Fibroblast of lung (primary cell): Measurements from ENCODE around the gene CTNNA2. TPM values are rescaled to one million over a fixed set of nuclear protein-coding genes. Genes with fewer than 3 reads are reported as not detected.

Experiments
- DNase-seq, 2 donors: peaks; one replicate each; pipeline versions ENCODE4 v3.0.0 to v3.0.0-alpha.2; 2010; ENCODE audit warnings: low read depth in 2 of 2
- H2AFZ ChIP-seq: 2 replicates; pipeline ENCODE4 v1.5.1; 2012; ENCODE audit warnings: low read length, control low read depth, inconsistent platforms
- H3K27ac ChIP-seq: 2 replicates; pipeline ENCODE4 v1.5.1; 2011; ENCODE audit warnings: low read length, control low read depth; ENCODE audit not compliant: insufficient read depth
- H3K27me3 ChIP-seq: 2 replicates; pipeline ENCODE4 v1.5.1; 2011; ENCODE audit warnings: mild to moderate bottlenecking, low read length; ENCODE audit not compliant: control insufficient read depth, insufficient read depth
- H3K36me3 ChIP-seq: 2 replicates; pipeline ENCODE4 v1.5.1; 2011; ENCODE audit warnings: low read length; ENCODE audit not compliant: control insufficient read depth, insufficient read depth
- H3K4me1 ChIP-seq: 2 replicates; pipeline ENCODE4 v1.5.1; 2011; ENCODE audit warnings: low read length; ENCODE audit not compliant: control insufficient read depth, insufficient read depth; ENCODE audit errors: extremely low read depth
- H3K4me2 ChIP-seq: 2 replicates; pipeline ENCODE4 v1.5.1; 2011; ENCODE audit warnings: low read length, control low read depth; ENCODE audit not compliant: insufficient read depth; ENCODE audit errors: extremely low read depth
- H3K4me3 ChIP-seq, 4 experiments: fragments of 200-600 bp in 1 of 4; sonication (generic) in 1 of 4; replicated peaks in 1 of 4; 2 replicates each; pipeline ENCODE4 v1.5.1; 2011 to 2016; ENCODE audit warnings: low read length in 4 of 4, low read depth in 3 of 4, mild to moderate bottlenecking in 3 of 4, control low read depth in 2 of 4, inconsistent platforms in 1 of 4, mixed read lengths in 1 of 4; ENCODE audit not compliant: insufficient read depth in 1 of 4; ENCODE audit errors: control extremely low read depth in 1 of 4
- H3K79me2 ChIP-seq: 2 replicates; pipeline ENCODE4 v1.5.1; 2012; ENCODE audit warnings: mild to moderate bottlenecking, low read length, inconsistent platforms; ENCODE audit not compliant: control insufficient read depth, insufficient read depth
- H3K9ac ChIP-seq: 2 replicates; pipeline ENCODE4 v1.5.1; 2011; ENCODE audit warnings: mild to moderate bottlenecking, low read length, control low read depth; ENCODE audit not compliant: insufficient read depth
- H3K9me3 ChIP-seq: 2 replicates; pipeline ENCODE4 v1.5.1; 2012; ENCODE audit warnings: low read depth, low read length; ENCODE audit not compliant: control insufficient read depth, insufficient read depth
- H4K20me1 ChIP-seq: 2 replicates; pipeline ENCODE4 v1.5.1; 2011; ENCODE audit warnings: low read length; ENCODE audit not compliant: control insufficient read depth, insufficient read depth; ENCODE audit errors: extremely low read depth
- EZH2 ChIP-seq: IDR thresholded peaks from 2 replicates; pipeline ENCODE4 v1.5.1; 2012; ENCODE audit warnings: low read length, control low read depth, mild to moderate bottlenecking; ENCODE audit errors: missing control alignments
- polyA plus RNA-seq, 2 donors: library from polyadenylated mRNA; depleted of rRNA in 1 of 2; stranded (reverse) in 1 of 2; unstranded in 1 of 2; fragments of >200 nt; gene quantifications; 2 replicates each; pipeline ENCODE4 v1.2.1, GENCODE V29; 2011 to 2012; ENCODE audit warnings: missing spikeins in 1 of 2
- total RNA-seq: library from RNA; depleted of rRNA; stranded (reverse); fragments of >200 nt; gene quantifications from 2 replicates; pipeline ENCODE4 v1.2.1, GENCODE V29; 2014
- TF ChIP-seq, protein P1 (sequence below), 2 donors: IDR thresholded peaks in 1 of 2; conservative IDR thresholded peaks in 1 of 2; 1 replicate in 1 of 2; 2 replicates in 1 of 2; pipeline ENCODE4 v1.5.1; 2011 to 2012; ENCODE audit warnings: low read length in 2 of 2, control low read depth in 1 of 2, inconsistent platforms in 1 of 2, low read depth in 1 of 2, mild to moderate bottlenecking in 1 of 2

CTNNA2 gene
- total and polyA plus RNA-seq, 2 donors (not counting 1 experiment from before 2014, with no cell fraction given): not detected

DNA sequence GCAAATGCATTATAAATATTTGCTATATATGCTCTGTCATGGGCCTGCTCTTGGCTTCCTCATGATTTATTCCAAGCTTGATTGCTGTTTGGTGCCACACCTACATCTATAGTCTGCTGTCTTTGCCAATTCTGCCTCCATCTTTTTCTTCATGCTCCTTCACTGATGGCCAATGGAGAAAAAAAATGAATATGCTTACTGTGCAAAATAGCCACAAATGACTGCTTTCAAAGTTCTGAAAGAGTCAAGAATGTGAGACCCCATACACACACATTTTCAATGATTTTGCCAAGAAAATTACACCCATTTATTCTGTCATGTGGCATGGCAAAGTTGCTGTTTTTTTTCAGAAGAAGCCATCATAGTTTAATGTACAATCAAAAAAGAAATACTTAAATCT lies 1097.3 kb downstream of the CTNNA2 start:
- Histone ChIP-seq H4K20me1 (no peaks in the 10 kb centered on the region), H3K27me3 (no peaks in the 10 kb centered on the region), H3K79me2 (no peaks in the 10 kb centered on the region), H3K4me1 (no peaks in the 10 kb centered on the region), H3K4me2 (no peak overlapping the region), H2AFZ (no peak overlapping the region), H3K36me3 (no peaks in the 10 kb centered on the region), H3K9ac (no peak overlapping the region), H3K9me3 (no peaks in the 10 kb centered on the region), H3K4me3 (no peak overlapping the region), H3K27ac (no peak overlapping the region)
- no peak for TF ChIP-seq EZH2
- TF ChIP-seq, protein P1, sequence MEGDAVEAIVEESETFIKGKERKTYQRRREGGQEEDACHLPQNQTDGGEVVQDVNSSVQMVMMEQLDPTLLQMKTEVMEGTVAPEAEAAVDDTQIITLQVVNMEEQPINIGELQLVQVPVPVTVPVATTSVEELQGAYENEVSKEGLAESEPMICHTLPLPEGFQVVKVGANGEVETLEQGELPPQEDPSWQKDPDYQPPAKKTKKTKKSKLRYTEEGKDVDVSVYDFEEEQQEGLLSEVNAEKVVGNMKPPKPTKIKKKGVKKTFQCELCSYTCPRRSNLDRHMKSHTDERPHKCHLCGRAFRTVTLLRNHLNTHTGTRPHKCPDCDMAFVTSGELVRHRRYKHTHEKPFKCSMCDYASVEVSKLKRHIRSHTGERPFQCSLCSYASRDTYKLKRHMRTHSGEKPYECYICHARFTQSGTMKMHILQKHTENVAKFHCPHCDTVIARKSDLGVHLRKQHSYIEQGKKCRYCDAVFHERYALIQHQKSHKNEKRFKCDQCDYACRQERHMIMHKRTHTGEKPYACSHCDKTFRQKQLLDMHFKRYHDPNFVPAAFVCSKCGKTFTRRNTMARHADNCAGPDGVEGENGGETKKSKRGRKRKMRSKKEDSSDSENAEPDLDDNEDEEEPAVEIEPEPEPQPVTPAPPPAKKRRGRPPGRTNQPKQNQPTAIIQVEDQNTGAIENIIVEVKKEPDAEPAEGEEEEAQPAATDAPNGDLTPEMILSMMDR (conservative IDR thresholded peaks at IDR 0.05 in 1 of 2, IDR thresholded peaks at IDR 0.05 in 1 of 2; ENCODE audit: low read depth in 1 of 2, low read length in 2 of 2): no peak
- no peak for DNase-seq

DNA sequence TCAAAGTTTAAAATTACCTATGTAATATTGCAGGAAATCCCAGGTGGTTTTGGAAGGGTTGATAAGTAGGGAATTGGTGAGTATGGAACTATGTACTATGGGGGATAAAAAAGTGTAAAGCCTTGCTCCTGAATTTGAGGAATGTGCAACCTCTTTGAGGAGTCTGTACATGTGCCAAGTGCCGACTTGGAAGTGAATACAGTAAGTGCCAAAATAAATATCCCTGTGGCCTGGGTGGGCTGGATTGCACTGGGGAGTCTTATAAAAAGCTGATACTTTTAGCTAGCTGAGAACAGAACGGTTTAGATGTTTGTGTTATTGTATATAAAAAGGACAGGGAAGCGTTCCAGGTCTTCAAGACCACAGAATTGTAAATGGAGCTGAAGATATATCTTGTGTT lies 1108.8 kb downstream of the CTNNA2 start:
- Histone ChIP-seq H3K9ac (no peak overlapping the region), H3K4me2 (no peak overlapping the region), H3K4me1 (no peaks in the 10 kb centered on the region), H3K36me3 (no peaks in the 10 kb centered on the region), H2AFZ (no peak overlapping the region), H3K9me3 (no peaks in the 10 kb centered on the region), H3K27ac (no peak overlapping the region), H3K4me3 (no peak overlapping the region), H4K20me1 (no peaks in the 10 kb centered on the region), H3K27me3 (no peaks in the 10 kb centered on the region), H3K79me2 (no peaks in the 10 kb centered on the region)
- TF ChIP-seq, protein P1 (conservative IDR thresholded peaks at IDR 0.05 in 1 of 2, IDR thresholded peaks at IDR 0.05 in 1 of 2; ENCODE audit: low read depth in 1 of 2, low read length in 2 of 2): no peak
- no peak for TF ChIP-seq EZH2
- peak in 1 of 2 donors; percentile 38 for DNase-seq

DNA sequence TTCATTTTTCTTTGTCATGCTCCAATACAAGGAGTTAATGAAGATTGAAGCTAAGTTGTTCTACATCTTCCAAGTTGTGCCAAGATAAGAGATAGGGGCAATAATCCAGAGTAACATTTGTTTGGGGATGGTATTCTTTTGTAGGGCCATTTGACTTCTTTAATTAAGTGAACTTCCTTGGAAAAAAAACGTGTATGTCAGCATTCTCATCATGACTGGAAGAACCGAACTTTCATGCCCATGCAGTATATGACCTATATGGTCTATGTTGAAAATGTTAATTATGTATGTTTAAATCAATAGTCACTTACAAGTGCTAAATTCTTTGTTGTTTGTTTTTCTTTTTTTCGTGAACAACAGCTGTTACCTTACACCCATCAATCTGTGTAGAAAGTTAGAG lies 1111.2 kb downstream of the CTNNA2 start:
- TF ChIP-seq, protein P1 (conservative IDR thresholded peaks at IDR 0.05 in 1 of 2, IDR thresholded peaks at IDR 0.05 in 1 of 2; ENCODE audit: low read depth in 1 of 2, low read length in 2 of 2): no peak
- no peak for TF ChIP-seq EZH2
- Histone ChIP-seq H3K4me2 (no peak overlapping the region), H4K20me1 (no peaks in the 10 kb centered on the region), H3K9ac (no peak overlapping the region), H3K4me1 (no peaks in the 10 kb centered on the region), H3K36me3 (no peaks in the 10 kb centered on the region), H3K4me3 (no peak overlapping the region), H3K79me2 (no peaks in the 10 kb centered on the region), H2AFZ (no peak overlapping the region), H3K9me3 (no peaks in the 10 kb centered on the region), H3K27ac (no peak overlapping the region), H3K27me3 (no peaks in the 10 kb centered on the region)
- DNase-seq: no peak
